Vagina (tissue), 2 donors: ENCODE data around the gene ADAMTS14. TPM values are rescaled to one million over a fixed set of nuclear protein-coding genes. Genes with fewer than 3 reads are reported as not detected.

Experiments
- DNase-seq, 2 donors: peaks; one replicate each; pipeline ENCODE4 v3.0.0-alpha.2; 2017; ENCODE audit errors: extremely low spot score in 2 of 2
- H3K27ac ChIP-seq: fragments of 200-600 bp; sonication (generic); one replicate; pipeline ENCODE4 v1.5.1; 2019
- H3K27me3 ChIP-seq: fragments of 200-600 bp; sonication (generic); one replicate; pipeline ENCODE4 v1.5.1; 2019
- H3K36me3 ChIP-seq, 2 donors: fragments of 200-600 bp; sonication (generic); one replicate each; pipeline ENCODE4 v1.5.1; 2017 to 2019
- H3K4me1 ChIP-seq: fragments of 200-600 bp; sonication (generic); one replicate; pipeline ENCODE4 v1.5.1; 2019
- H3K4me3 ChIP-seq, 2 donors: fragments of 200-600 bp; sonication (generic); 1 replicate in 1 of 2; 2 replicates in 1 of 2; pipeline ENCODE4 v1.5.1; 2016 to 2019
- H3K9me3 ChIP-seq: fragments of 200-600 bp; sonication (generic); one replicate; pipeline ENCODE4 v1.5.1; 2019
- CTCF ChIP-seq, 3 experiments: fragments of 450-650 bp in 2 of 3; fragments of 200-600 bp in 1 of 3; sonication (generic) in 1 of 3; IDR thresholded peaks; one replicate each; pipeline ENCODE4 v1.5.1; 2017 to 2019; ENCODE audit warnings: antibody characterized with exemption in 3 of 3, mild to moderate bottlenecking in 2 of 3, moderate library complexity in 2 of 3
- POLR2A ChIP-seq, 2 donors: fragments of 450-650 bp; IDR thresholded peaks; one replicate each; pipeline ENCODE4 v1.6.1; 2017; ENCODE audit warnings: antibody characterized with exemption in 2 of 2, mild to moderate bottlenecking in 2 of 2, moderate library complexity in 2 of 2
- POLR2AphosphoS5 ChIP-seq, 2 donors: sonication (generic); formaldehyde crosslinking; IDR thresholded peaks; one replicate each; pipeline ENCODE4 v1.9.0; 2017; ENCODE audit warnings: antibody characterized with exemption in 2 of 2, mild to moderate bottlenecking in 2 of 2, low read depth in 1 of 2; ENCODE audit not compliant: insufficient read depth in 1 of 2
- intact Hi-C: fragments of 100-400 bp; cut with DNase I; formaldehyde crosslinking; loops from one replicate; pipeline ENCODE4 v1.15.1; 2023
- total RNA-seq: library from RNA; depleted of rRNA; stranded (reverse); fragments of >200 nt; gene quantifications from one replicate; pipeline ENCODE4 v1.2.3, GENCODE V29; 2016

ADAMTS14 gene
- total RNA-seq, 1 donor from 2014 or later, result not detected

GRCh38 chr10:70795613-70796012 lies 123.3 kb downstream of the ADAMTS14 start:
- no peak overlapping the region for H3K4me3 ChIP-seq
- no peak overlapping the region for H3K27ac ChIP-seq
- no peaks in the 10 kb centered on the region for H3K36me3 ChIP-seq
- no peak for TF ChIP-seq CTCF (IDR thresholded peaks at IDR 0.05)
- no peaks in the 10 kb centered on the region for H3K4me1 ChIP-seq
- peak in 1 of 2 donors; percentile 20 for DNase-seq
- intact Hi-C loops, result no loop called here
- no peaks in the 10 kb centered on the region for H3K27me3 ChIP-seq
- no peaks in the 10 kb centered on the region for H3K9me3 ChIP-seq

DNA sequence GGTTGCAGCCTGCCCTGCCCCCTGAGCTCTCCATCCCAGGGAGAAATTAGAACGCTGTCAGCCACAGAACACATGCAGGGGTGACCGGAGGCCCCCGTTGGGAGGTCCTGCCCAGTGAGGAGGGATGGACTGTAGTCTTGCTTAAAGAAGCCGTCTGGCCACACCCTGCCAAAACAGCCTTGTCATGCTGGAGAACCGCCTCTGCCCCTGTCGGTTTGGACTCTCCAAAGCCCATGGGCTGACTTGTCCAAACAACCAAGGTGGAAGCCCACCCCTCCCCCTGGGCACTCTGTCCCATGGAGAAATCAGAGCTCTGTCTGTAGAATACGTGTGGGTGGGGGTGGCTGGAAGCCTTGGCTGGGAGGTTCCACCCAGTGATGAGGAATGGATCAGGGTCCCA lies 125.5 kb downstream of the ADAMTS14 start:
- intact Hi-C loops, result no loop called here
- Histone ChIP-seq H3K9me3 (no peaks in the 10 kb centered on the region), H3K4me1 (no peaks in the 10 kb centered on the region), H3K27me3 (no peaks in the 10 kb centered on the region), H3K36me3 (no peaks in the 10 kb centered on the region), H3K27ac (no peak overlapping the region), H3K4me3 (no peak overlapping the region)
- DNase-seq, result peak; percentile 56 to 81
- TF ChIP-seq POLR2A (IDR thresholded peaks at IDR 0.05) (no peak), POLR2AphosphoS5 (IDR thresholded peaks at IDR 0.05; ENCODE audit: insufficient read depth in 1 of 2, low read depth in 1 of 2) (no peak), CTCF (IDR thresholded peaks at IDR 0.05) (no peak)

- H3K4me3 ChIP-seq, result no peak overlapping the region
- peak in 1 of 2 donors; percentile 69 for DNase-seq
Measured at GRCh38 chr10:70799124-70799523, 126.8 kb downstream of the ADAMTS14 start.

GRCh38 chr10:70801854-70802253 lies 129.5 kb downstream of the ADAMTS14 start:
- no peaks in the 10 kb centered on the region for H3K27me3 ChIP-seq
- no peak overlapping the region for H3K4me3 ChIP-seq
- H3K4me1 ChIP-seq, result no peaks in the 10 kb centered on the region
- DNase-seq, result no peak
- no peak overlapping the region for H3K27ac ChIP-seq
- no peak for TF ChIP-seq POLR2AphosphoS5 (IDR thresholded peaks at IDR 0.05; ENCODE audit: insufficient read depth in 1 of 2, low read depth in 1 of 2)
- TF ChIP-seq POLR2A (IDR thresholded peaks at IDR 0.05), result no peak
- TF ChIP-seq CTCF (IDR thresholded peaks at IDR 0.05), result no peak
- H3K9me3 ChIP-seq, result no peaks in the 10 kb centered on the region
- no peaks in the 10 kb centered on the region for H3K36me3 ChIP-seq
- intact Hi-C loops, result no loop called here

More at GRCh38 chr10:70799124-70799523, 126.8 kb downstream of the ADAMTS14 start:
- intact Hi-C loops, result no loop called here
- no peaks in the 10 kb centered on the region for H3K4me1 ChIP-seq
- no peaks in the 10 kb centered on the region for H3K36me3 ChIP-seq
- H3K27ac ChIP-seq, result no peak overlapping the region
- TF ChIP-seq POLR2AphosphoS5 (IDR thresholded peaks at IDR 0.05; ENCODE audit: insufficient read depth in 1 of 2, low read depth in 1 of 2) (no peak), CTCF (IDR thresholded peaks at IDR 0.05) (no peak), POLR2A (IDR thresholded peaks at IDR 0.05) (no peak)
- H3K9me3 ChIP-seq, result no peaks in the 10 kb centered on the region
- H3K27me3 ChIP-seq, result no peaks in the 10 kb centered on the region

- no peaks in the 10 kb centered on the region for H3K4me1 ChIP-seq
- no peaks in the 10 kb centered on the region for H3K27me3 ChIP-seq
- no peaks in the 10 kb centered on the region for H3K9me3 ChIP-seq
- no peak overlapping the region for H3K27ac ChIP-seq
- TF ChIP-seq CTCF (IDR thresholded peaks at IDR 0.05) (no peak), POLR2AphosphoS5 (IDR thresholded peaks at IDR 0.05; ENCODE audit: insufficient read depth in 1 of 2, low read depth in 1 of 2) (no peak), POLR2A (IDR thresholded peaks at IDR 0.05) (no peak)
- peak in 1 of 2 donors; percentile 80 for DNase-seq
- no peak overlapping the region for H3K4me3 ChIP-seq
- H3K36me3 ChIP-seq, result no peaks in the 10 kb centered on the region
- intact Hi-C loops, result no loop called here
Measured at GRCh38 chr10:70803775-70804420, 131.6 kb downstream of the ADAMTS14 start.
